Liver (tissue), 3 donors: Measurements from ENCODE around the gene PKP3.

Experiments used
- EGR1 ChIP-seq, 2 donors: IDR thresholded peaks; 2 replicates each; pipeline ENCODE4 v1.6.1; 2016 to 2018; ENCODE audit warnings: antibody characterized with exemption in 2 of 2, low read depth in 2 of 2
- RAD21 ChIP-seq, 2 donors: IDR thresholded peaks; 2 replicates each; pipeline ENCODE4 v1.6.1; 2016; ENCODE audit warnings: antibody characterized with exemption in 2 of 2, mild to moderate bottlenecking in 2 of 2
- TF ChIP-seq, protein P1 (sequence below): fragments of 150-350 bp; IDR thresholded peaks from 2 replicates; pipeline ENCODE4 v1.5.1; 2017; ENCODE audit warnings: improper control_type of control experiment, low read depth, low read length; ENCODE audit not compliant: missing input control
- TF ChIP-seq, protein P2 (sequence below): IDR thresholded peaks from 2 replicates; pipeline ENCODE4 v1.6.1; 2016; ENCODE audit warnings: antibody characterized with exemption
- TF ChIP-seq, protein P3 (sequence below): IDR thresholded peaks from 2 replicates; pipeline ENCODE4 v1.6.1; 2016; ENCODE audit warnings: antibody characterized with exemption
- donor health status: healthy.
- donor health status: healthy.

DNA sequence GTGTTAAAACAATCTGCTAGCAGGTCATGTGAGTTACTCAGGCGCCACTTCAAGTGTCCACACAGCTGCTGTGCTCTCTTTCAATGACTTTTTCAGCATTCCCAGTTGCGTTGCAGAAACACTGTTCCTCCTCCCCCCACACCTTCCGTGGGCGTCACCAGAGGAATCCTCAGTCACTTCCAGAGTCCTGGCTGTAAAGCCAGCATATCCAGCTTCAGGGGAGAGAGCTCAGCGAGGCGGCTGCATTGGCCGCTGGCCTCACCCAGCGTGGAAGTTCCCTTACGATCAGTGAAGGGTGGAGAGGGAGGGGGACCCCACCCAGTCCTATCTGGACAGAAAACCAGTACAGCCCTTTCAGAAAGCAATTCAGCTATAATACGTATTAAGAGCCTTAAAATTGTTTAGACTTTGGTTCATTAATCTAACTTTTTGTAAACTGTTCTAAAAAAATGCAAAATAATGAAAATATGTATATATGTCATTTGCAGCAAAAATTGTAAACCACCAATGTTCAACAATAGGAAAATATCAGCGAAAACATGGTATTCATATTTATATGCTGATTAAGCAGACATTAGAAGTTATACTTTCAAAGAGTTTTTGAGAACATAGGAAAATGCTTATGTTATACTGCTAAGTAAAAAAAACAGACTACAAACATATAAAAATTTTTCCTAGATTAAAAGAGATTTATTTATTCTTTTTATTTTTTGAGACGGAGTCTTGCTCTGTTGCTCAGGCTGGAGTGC is 50.6 kb downstream of the PKP3 start:
- TF ChIP-seq, protein P1, sequence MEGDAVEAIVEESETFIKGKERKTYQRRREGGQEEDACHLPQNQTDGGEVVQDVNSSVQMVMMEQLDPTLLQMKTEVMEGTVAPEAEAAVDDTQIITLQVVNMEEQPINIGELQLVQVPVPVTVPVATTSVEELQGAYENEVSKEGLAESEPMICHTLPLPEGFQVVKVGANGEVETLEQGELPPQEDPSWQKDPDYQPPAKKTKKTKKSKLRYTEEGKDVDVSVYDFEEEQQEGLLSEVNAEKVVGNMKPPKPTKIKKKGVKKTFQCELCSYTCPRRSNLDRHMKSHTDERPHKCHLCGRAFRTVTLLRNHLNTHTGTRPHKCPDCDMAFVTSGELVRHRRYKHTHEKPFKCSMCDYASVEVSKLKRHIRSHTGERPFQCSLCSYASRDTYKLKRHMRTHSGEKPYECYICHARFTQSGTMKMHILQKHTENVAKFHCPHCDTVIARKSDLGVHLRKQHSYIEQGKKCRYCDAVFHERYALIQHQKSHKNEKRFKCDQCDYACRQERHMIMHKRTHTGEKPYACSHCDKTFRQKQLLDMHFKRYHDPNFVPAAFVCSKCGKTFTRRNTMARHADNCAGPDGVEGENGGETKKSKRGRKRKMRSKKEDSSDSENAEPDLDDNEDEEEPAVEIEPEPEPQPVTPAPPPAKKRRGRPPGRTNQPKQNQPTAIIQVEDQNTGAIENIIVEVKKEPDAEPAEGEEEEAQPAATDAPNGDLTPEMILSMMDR, result no peak
- TF ChIP-seq RAD21 (IDR thresholded peaks at IDR 0.05) (peak in 1 of 2 donors; percentile 5), EGR1 (IDR thresholded peaks at IDR 0.05; ENCODE audit: low read depth in 2 of 2) (no peak)
- TF ChIP-seq, protein P2, sequence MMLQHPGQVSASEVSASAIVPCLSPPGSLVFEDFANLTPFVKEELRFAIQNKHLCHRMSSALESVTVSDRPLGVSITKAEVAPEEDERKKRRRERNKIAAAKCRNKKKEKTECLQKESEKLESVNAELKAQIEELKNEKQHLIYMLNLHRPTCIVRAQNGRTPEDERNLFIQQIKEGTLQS, result no peak
- TF ChIP-seq, protein P3, sequence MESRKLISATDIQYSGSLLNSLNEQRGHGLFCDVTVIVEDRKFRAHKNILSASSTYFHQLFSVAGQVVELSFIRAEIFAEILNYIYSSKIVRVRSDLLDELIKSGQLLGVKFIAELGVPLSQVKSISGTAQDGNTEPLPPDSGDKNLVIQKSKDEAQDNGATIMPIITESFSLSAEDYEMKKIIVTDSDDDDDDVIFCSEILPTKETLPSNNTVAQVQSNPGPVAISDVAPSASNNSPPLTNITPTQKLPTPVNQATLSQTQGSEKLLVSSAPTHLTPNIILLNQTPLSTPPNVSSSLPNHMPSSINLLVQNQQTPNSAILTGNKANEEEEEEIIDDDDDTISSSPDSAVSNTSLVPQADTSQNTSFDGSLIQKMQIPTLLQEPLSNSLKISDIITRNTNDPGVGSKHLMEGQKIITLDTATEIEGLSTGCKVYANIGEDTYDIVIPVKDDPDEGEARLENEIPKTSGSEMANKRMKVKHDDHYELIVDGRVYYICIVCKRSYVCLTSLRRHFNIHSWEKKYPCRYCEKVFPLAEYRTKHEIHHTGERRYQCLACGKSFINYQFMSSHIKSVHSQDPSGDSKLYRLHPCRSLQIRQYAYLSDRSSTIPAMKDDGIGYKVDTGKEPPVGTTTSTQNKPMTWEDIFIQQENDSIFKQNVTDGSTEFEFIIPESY, result no peak
